Epithelial cell of alveolus of lung (primary cell): ENCODE data around the gene RAMP1. TPM values are rescaled to one million over a fixed set of nuclear protein-coding genes. Genes with fewer than 3 reads are reported as not detected.

Source experiments
- total RNA-seq: library from RNA; depleted of rRNA; stranded (reverse); fragments of >200 nt; gene quantifications from 2 replicates; pipeline ENCODE4 v1.2.1, GENCODE V29; 2015

Gene RAMP1
- 21.7 and 43.8 TPM in 2 replicates for total RNA-seq

DNA sequence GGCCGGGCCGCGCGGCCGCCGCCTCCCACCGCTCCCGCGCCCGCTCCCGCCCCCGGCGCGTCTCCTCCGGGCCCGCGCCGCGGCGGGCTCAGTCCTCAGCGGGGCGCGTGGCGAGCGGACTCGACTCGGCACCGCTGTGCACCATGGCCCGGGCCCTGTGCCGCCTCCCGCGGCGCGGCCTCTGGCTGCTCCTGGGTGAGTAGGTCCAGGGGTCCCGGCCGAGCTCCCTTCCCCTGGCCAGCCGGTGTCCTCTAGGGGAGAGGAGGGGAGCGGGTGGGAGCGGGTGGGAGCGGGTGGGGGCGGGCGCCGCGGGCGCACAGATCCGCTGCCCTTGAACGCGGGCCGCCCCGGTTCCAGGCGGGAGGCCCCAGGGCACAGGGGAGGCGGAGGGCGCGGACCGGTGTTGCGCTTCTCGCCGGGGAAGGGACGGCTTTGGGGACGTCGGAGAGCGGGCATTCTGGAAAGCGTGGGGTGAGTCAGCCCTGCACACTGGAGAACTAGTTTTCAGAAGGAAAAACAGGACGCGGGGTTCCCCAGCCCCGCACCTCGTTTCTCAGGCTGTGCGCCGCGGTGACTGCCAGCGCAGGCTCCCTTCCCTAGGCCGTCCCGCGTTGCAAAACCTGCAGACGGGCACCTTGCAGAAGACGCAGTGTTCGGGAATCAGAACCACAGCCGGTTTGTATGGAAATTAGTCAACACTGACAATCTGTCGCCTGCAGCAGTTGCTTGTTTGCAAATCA lies at the start of gene RAMP1:
Gene RAMP1 (plus strand): TSS at position 91 of the 740 bp plus-strand sequence. CDS start 53 bp downstream, at position 144.

Other genes with a start within 250 kb of the RAMP1 start
- gene LRRFIP1, start 232.0 kb upstream of the RAMP1 start, total RNA-seq, result 18.6 and 35.4 TPM in 2 replicates
- 0.08 TPM in 1 of 2 replicates, not detected in the other for gene RBM44, start 60.8 kb upstream of the RAMP1 start, total RNA-seq
- gene UBE2F, start 107.4 kb downstream of the RAMP1 start, total RNA-seq, result 41.0 and 74.6 TPM in 2 replicates
- 9.7 and 20.0 TPM in 2 replicates for gene SCLY, start 201.4 kb downstream of the RAMP1 start, total RNA-seq
- gene ESPNL, start 240.7 kb downstream of the RAMP1 start, total RNA-seq, result 0.39 and 2.9 TPM in 2 replicates